ENCODE measurements around the gene ANKRD49.

GRCh38 chr11:94449437-94449836 lies 44.3 kb upstream of the ANKRD49 start:
- TF ChIP-seq CTCF (conservative IDR thresholded peaks at IDR 0.05) = no peak
- TF ChIP-seq EZH2 (IDR thresholded peaks at IDR 0.05; ENCODE audit: low read depth) = no peak

Measured in PC-9 (cell line).